Measurements from ENCODE around the gene TANC1. TPM values are rescaled to one million over a fixed set of nuclear protein-coding genes. Genes with fewer than 3 reads are reported as not detected.

The TANC1 gene
- total and polyA plus RNA-seq, 2 donors (not counting 3 experiments of a cell fraction or from before 2014, with no cell fraction given): 58.9 to 99.4 TPM

GRCh38 chr2:158979772-158980171 lies 11.3 kb downstream of the TANC1 start:
- Histone ChIP-seq H4K20me1 (replicated peaks; ENCODE audit: control insufficient read depth, extremely low read depth, insufficient read depth, low read length) (peaks cover 54% of the 10 kb centered on the region), H3K4me2 (ENCODE audit: insufficient read depth, low read length) (no peak overlapping the region), H3K4me3 (replicated peaks in 1 of 3; ENCODE audit: insufficient read depth in 1 of 3, low read depth in 1 of 3, low read length in 3 of 3) (no peak overlapping the region), H2AFZ (ENCODE audit: low read depth, low read length) (no peak overlapping the region), H3K27me3 (ENCODE audit: control insufficient read depth in 2 of 2, insufficient read depth in 2 of 2, low read length in 2 of 2) (no peaks in the 10 kb centered on the region), H3K79me2 (ENCODE audit: control insufficient read depth, insufficient read depth, low read length) (peaks cover 91% of the 10 kb centered on the region), H3K9me1 (replicated peaks; ENCODE audit: control insufficient read depth, extremely low read depth, insufficient read depth, low read length) (no peaks in the 10 kb centered on the region), H3K36me3 (ENCODE audit: control insufficient read depth in 2 of 2, extremely low read depth in 1 of 2, insufficient read depth in 2 of 2, low read length in 2 of 2) (no peaks in the 10 kb centered on the region), H3K27ac (ENCODE audit: insufficient read depth, low read depth, low read length) (no peak overlapping the region), H3K9me3 (replicated peaks; ENCODE audit: control insufficient read depth, insufficient read depth, low read length) (no peaks in the 10 kb centered on the region), H3K9ac (replicated peaks; ENCODE audit: extremely low read depth, insufficient read depth, low read length) (no peak overlapping the region), H3K4me1 (ENCODE audit: control insufficient read depth, extremely low read depth, insufficient read depth, low read length) (peaks cover 8% of the 10 kb centered on the region)
- CTCF ChIA-PET: interaction anchor here (0.9 kb wide), 2 partner anchors 9 to 11 kb away, joined by 3 to 4 read pairs; partner anchors contain the start of gene TANC1
- DNase-seq (ENCODE audit: low read depth, low spot score): no peak
- intact Hi-C loops (cut with micrococcal nuclease) (no loop called here), dilution Hi-C loops (cut with MboI; ENCODE audit: extremely low pct_ligation_motif_present, low sequenced_read_pairs) (no loop called here)
- POLR2A ChIA-PET: interaction anchor here (0.7 kb wide), 1 partner anchor 635 kb away, joined by 4 read pairs; no protein-coding TSS in a partner anchor
- TF ChIP-seq JUN (IDR thresholded peaks at IDR 0.05; ENCODE audit: borderline replicate concordance, insufficient read depth, insufficient read length, low read depth) (no peak), POLR2A (IDR thresholded peaks at IDR 0.05; ENCODE audit: low read depth, low read length) (no peak), EZH2 (IDR thresholded peaks at IDR 0.05; ENCODE audit: borderline replicate concordance, low read depth, low read length, severe bottlenecking) (no peak), POLR2AphosphoS5 (IDR thresholded peaks at IDR 0.05; ENCODE audit: insufficient read depth, low read depth, low read length) (no peak), CTCF (IDR thresholded peaks at IDR 0.05; ENCODE audit: extremely low read depth in 1 of 2, insufficient read depth in 1 of 2, low read depth in 1 of 2, low read length in 2 of 2) (no peak), FOS (IDR thresholded peaks at IDR 0.05; ENCODE audit: borderline replicate concordance, insufficient read depth, low read length) (no peak), MAX (IDR thresholded peaks at IDR 0.05; ENCODE audit: insufficient read depth, insufficient read length) (no peak), MYC (IDR thresholded peaks at IDR 0.05; ENCODE audit: low read depth, low read length) (no peak), GATA2 (IDR thresholded peaks at IDR 0.05; ENCODE audit: insufficient read depth, insufficient read length, low read depth, low read length) (no peak)
- no peak for FAIRE-seq
- BruUV-seq (replicated peaks): no TSS peak
